ENCODE measurements around the gene PDE2A. TPM values are rescaled to one million over a fixed set of nuclear protein-coding genes. Genes with fewer than 3 reads are reported as not detected.

The PDE2A gene
- total and polyA plus RNA-seq, 2 of the 4 experiments (the other 2 are of a cell fraction): 0.02 TPM; not detected in 1

- no peak for TF ChIP-seq NFE2L2 (IDR thresholded peaks at IDR 0.05; ENCODE audit: low read depth, low read length)
Observed at GRCh38 chr11:72639502-72640375, 34.5 kb downstream of the PDE2A start (continued).

- Histone ChIP-seq H2AK9ac (replicated peaks; ENCODE audit: low read depth, low read length, poor library complexity) (no peak overlapping the region), H4K20me1 (ENCODE audit: insufficient read depth, low read length) (no peaks in the 10 kb centered on the region), H2BK15ac (ENCODE audit: low read depth, low read length) (no peak overlapping the region), H3K4me3 (ENCODE audit: insufficient read depth, low read depth, low read length) (no peak overlapping the region), H4K8ac (ENCODE audit: low read depth in 2 of 2, low read length in 2 of 2) (no peak overlapping the region), H3K79me1 (ENCODE audit: low read depth in 1 of 2, low read length in 2 of 2) (no peaks in the 10 kb centered on the region), H4K91ac (ENCODE audit: insufficient read depth, low read depth, low read length) (no peak overlapping the region), H3K9ac (ENCODE audit: low read depth, low read length) (no peak overlapping the region), H2BK20ac (ENCODE audit: low read depth, low read length) (no peak overlapping the region), H3K14ac (replicated peaks; ENCODE audit: low read depth, low read length) (no peak overlapping the region), H3K4me1 (ENCODE audit: control insufficient read depth, insufficient read depth, low read length) (0 out of 2 replicates have a peak, but pooled peaks cover 2% of the 10 kb centered on the region), H3K4ac (ENCODE audit: low read depth, low read length) (no peak overlapping the region), H3K36me3 (ENCODE audit: control insufficient read depth, insufficient read depth, low read length) (no peaks in the 10 kb centered on the region), H3K9me3 (ENCODE audit: control insufficient read depth, insufficient read depth, low read length) (peaks cover 5% of the 10 kb centered on the region; the same call in 1 of the 2 replicates), H3K27me3 (ENCODE audit: control insufficient read depth, insufficient read depth, low read length) (peaks cover 90% of the 10 kb centered on the region), H3K9me1 (ENCODE audit: insufficient read depth, low read length) (no peaks in the 10 kb centered on the region), H3K18ac (ENCODE audit: low read depth, low read length) (no peak overlapping the region), H3K4me2 (ENCODE audit: low read depth, low read length) (no peak overlapping the region), H3K56ac (ENCODE audit: extremely low read depth, insufficient read depth, low read length) (no peak overlapping the region), H2AFZ (replicated peaks; ENCODE audit: low read length, poor library complexity) (no peak overlapping the region), H3K23ac (ENCODE audit: low read depth, low read length) (no peak overlapping the region), H2AK5ac (ENCODE audit: low read depth, low read length) (no peak overlapping the region), H2BK120ac (ENCODE audit: low read depth, low read length) (no peak overlapping the region), H3K27ac (ENCODE audit: insufficient read depth, low read length) (no peak overlapping the region), H4K5ac (ENCODE audit: low read depth, low read length) (no peak overlapping the region), H2BK5ac (ENCODE audit: low read depth, low read length, poor library complexity, severe bottlenecking) (no peak overlapping the region)
- in situ Hi-C loops (cut with MboI; ENCODE audit: low sequenced_read_pairs): no loop called here
- DNase-seq (no peak), ATAC-seq (ENCODE audit: low read depth) (no peak)
- 15% methylated on average over 4 of the region's 8 CpGs; no CpG with 5 or more reads in 1 of the 2 experiments for WGBS, 2 experiments (ENCODE audit: extremely low coverage in 2 of 2, insufficient read length in 1 of 2)
- ChIA-PET POLR2A (ENCODE audit: unreplicated experiment) (no interaction called here), CTCF (no interaction called here)
- intact Hi-C loops (cut with micrococcal nuclease): no loop called here
- dilution Hi-C loops (cut with HindIII; ENCODE audit: low sequenced_read_pairs, unreplicated experiment): no loop called here
- no TSS peak for BruUV-seq (replicated peaks)
- TF ChIP-seq RAD21 (IDR thresholded peaks at IDR 0.05; ENCODE audit: low read length) (no peak), POLR2A (IDR thresholded peaks at IDR 0.05; ENCODE audit: low read depth, low read length) (no peak), CHD1 (IDR thresholded peaks at IDR 0.05; ENCODE audit: low read depth, low read length) (no peak), MXI1 (IDR thresholded peaks at IDR 0.05; ENCODE audit: borderline replicate concordance, low read depth, low read length) (no peak), NFE2L2 (IDR thresholded peaks at IDR 0.05; ENCODE audit: low read depth, low read length) (no peak), CEBPB (IDR thresholded peaks at IDR 0.05; ENCODE audit: low read depth, low read length) (no peak), RCOR1 (IDR thresholded peaks at IDR 0.05; ENCODE audit: insufficient replicate concordance, low read length) (no peak), USF2 (IDR thresholded peaks at IDR 0.05; ENCODE audit: low read depth, low read length) (no peak), BHLHE40 (IDR thresholded peaks at IDR 0.05; ENCODE audit: low read depth, low read length) (no peak), SMC3 (IDR thresholded peaks at IDR 0.05; ENCODE audit: low read depth, low read length) (no peak), ELK1 (IDR thresholded peaks at IDR 0.05; ENCODE audit: borderline replicate concordance, low read depth, low read length) (no peak), MAFK (IDR thresholded peaks at IDR 0.05; ENCODE audit: low read depth, low read length) (no peak), RFX5 (IDR thresholded peaks at IDR 0.05; ENCODE audit: low read depth, low read length) (no peak), MAZ (IDR thresholded peaks at IDR 0.05; ENCODE audit: borderline replicate concordance, low read depth, low read length) (no peak), FOS (IDR thresholded peaks at IDR 0.05; ENCODE audit: low read depth, low read length) (no peak)
Observed at GRCh38 chr11:72637926-72638325, 36.3 kb downstream of the PDE2A start.

All from IMR-90 (cell line).